GM21825 (cell line): ENCODE measurements around the gene SOD1.

Source experiments
- ATAC-seq: cut with Tn5 transposase; IDR thresholded peaks from one replicate; pipeline ENCODE4 v1.9.1; 2021; ENCODE audit warnings: mild to moderate bottlenecking, moderate library complexity; ENCODE audit not compliant: unreplicated experiment

The SOD1 gene

DNA sequence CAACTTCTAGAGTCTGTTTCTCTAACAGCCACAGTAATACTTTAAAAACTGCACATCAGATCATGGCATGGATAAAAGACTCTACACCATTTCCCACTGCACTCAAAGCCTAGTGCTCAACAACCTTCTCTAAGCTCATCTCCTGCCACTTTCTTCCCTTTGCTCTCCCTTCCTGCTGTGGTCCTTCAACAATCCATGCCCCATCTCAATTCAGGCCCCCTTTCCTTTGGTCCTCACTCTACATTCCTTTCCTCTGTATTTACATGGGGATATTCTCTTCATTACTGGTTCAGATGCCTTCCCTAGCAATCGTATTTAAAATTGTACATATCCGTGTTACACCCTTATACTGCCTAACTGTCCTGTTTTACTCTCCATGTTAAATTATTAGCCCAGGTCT, 19.0 kb downstream of the SOD1 start:
- ATAC-seq: no peak

DNA sequence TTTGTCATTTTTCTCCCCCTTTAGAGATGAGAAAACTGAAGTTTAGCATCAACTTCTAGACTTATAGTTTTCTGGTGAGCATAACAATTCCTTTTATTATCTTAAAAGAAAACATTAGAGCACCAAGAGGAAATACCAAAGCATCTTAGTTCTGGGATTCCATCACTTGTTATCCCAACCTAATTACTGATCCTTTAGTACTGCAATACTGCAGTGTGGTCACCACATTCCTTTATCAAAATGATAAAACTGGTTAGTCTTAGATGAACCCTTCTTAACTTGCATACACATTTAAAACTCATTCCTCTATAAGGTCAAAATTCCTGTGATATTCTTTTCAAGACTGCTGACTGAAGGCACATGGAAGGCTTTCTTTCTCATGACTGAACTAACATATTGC, 23.1 kb downstream of the SOD1 start:
- ATAC-seq: no peak

DNA sequence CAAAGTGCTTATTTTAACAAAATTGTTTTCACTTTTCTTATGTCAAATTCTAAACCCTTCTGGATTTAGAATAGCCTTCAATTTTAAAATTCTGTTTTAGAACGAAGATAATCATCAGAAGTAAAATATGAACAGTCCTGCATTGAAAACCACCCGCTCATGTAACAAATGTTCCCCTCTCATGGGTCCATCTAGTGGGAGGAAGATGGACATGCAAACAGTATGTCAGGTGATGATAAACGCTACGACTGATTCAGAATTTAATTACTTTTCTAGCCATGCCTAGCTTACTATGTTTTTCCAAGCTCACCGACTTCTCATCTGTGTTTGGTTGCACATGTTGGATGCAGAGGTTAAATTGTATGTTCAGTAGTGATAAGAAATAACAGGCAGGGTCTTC, 23.5 kb downstream of the SOD1 start:
- no peak for ATAC-seq

DNA sequence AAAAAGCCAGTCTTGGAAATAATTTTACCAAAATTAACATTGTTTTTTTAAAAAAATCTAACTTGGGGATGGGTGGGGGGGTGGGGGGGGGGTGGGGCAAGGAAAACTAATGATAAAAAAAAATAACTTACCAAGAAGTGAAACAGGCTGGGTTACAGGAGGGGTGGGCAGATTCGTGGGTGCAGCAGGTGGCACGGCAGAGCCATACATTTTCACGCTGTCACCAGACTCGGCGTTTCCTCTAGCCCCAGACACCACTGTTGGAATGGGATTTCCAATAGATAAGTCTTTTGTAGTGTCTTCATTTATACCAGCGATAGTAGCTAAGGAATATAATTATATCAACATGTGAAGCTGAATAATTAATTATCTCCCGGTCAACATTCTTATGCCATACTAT, 25.4 kb downstream of the SOD1 start:
- ATAC-seq: no peak

GRCh38 chr21:31686272-31686915, 26.9 kb downstream of the SOD1 start:
- no peak for ATAC-seq

- no peak for ATAC-seq
Observed at GRCh38 chr21:31687108-31687507, 27.6 kb downstream of the SOD1 start.

DNA sequence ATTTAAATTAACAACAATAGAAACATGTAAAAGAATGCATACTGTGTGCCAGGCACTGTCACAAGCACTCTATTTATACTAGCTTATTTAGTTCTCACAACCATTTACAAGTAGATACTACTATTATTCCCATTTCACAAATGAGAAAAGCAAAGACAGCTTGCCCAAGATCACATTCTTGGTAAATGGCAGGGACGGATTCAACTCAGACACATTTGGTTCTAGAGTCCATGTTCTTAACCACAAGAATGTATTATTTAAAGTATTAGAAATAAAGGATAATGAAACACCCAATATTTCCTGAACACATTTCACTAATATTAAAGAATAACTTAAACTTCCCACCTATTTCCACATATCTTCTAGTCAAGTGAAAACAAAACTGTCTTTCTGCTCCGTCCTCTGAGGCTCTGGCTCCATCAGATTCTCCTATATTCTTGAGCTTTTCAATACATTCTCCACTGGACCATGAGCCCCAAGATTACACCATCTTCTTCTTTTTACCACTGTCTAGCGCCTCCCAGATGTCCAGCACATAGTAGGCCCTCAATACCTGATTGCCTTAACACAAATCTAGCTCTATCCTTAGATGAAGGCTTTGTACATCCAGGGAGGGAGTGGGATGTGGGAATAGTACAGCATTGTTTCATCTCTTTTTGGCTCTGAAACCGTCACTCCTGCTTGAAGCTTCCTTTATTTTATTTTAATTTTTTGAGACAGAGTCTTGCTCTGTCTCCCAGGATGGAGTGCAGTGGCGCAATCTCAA, 29.3 kb downstream of the SOD1 start:
- ATAC-seq: no peak

DNA sequence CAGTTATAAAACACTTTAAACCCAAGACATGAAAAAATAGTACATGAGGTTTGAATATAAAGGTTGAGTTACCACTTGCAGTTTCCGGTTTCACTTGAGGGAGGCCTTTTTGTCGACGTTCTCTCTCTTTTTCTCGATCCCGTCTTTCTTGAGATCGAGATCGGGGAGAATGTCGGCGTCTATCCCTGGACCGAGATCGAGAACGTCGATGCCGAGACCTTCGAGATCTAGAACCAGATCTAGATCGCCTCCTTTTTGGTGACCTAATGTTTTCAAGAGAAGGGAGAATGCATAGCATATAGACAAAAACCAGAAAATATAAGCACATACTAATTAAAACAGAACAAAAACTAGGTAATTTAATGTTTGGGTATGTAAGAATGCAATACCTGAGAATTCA, 33.7 kb downstream of the SOD1 start:
- ATAC-seq: no peak

DNA sequence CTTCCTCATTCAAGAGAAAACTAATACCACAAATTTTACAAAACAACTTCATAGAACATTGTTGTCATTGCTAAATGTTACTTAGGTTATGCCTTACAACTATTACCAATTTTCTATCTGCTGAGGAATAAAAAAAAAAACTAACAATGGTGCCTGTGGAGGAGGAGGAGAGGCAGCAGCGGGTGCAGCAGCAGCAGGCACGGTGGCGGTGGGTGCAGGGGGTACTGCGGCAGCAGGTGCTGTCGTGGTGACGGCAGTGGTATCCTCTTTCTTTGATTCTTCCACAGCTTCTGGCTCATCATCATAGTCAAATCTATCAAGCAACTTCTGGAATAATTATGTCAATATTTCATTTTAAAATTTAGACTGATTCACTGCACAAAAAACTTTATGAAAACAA, 36.9 kb downstream of the SOD1 start:
- ATAC-seq: no peak

- ATAC-seq: no peak
Observed at GRCh38 chr21:31698461-31698860, 39.0 kb downstream of the SOD1 start.

- no peak for ATAC-seq
Observed at GRCh38 chr21:31700040-31700439, 40.5 kb downstream of the SOD1 start.

GRCh38 chr21:31706562-31706961, 47.1 kb downstream of the SOD1 start:
- ATAC-seq: no peak

DNA sequence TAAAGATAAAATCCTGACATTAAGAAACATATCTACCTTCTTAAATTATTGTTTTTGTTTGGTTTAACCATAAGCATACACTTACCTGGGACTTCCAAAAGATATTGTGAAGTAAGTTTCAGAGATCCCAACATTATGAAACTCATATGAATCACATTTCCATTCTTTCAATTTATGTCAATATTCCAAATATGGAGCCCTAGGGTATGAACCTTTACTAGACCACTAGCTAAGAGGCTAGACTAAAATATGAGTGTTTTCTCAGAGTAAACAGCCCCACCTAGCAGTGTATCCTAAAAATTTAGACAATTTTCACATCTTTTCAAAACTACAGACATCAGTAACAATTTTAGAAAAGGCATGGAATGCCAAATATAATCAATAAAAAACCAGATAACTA, 48.0 kb downstream of the SOD1 start:
- no peak for ATAC-seq

- ATAC-seq: no peak
Observed at GRCh38 chr21:31708541-31708940, 49.0 kb downstream of the SOD1 start.

- ATAC-seq: no peak
Observed at GRCh38 chr21:31710586-31710985, 51.1 kb downstream of the SOD1 start.

- no peak for ATAC-seq
Observed at GRCh38 chr21:31711326-31711725, 51.8 kb downstream of the SOD1 start.

GRCh38 chr21:31711745-31712285, 52.3 kb downstream of the SOD1 start:
- no peak for ATAC-seq

GRCh38 chr21:31713115-31713514, 53.6 kb downstream of the SOD1 start:
- no peak for ATAC-seq

- no peak for ATAC-seq
Observed at GRCh38 chr21:31713973-31714740, 54.7 kb downstream of the SOD1 start.

- no peak for ATAC-seq
Observed at GRCh38 chr21:31714741-31715365, 55.4 kb downstream of the SOD1 start.

DNA sequence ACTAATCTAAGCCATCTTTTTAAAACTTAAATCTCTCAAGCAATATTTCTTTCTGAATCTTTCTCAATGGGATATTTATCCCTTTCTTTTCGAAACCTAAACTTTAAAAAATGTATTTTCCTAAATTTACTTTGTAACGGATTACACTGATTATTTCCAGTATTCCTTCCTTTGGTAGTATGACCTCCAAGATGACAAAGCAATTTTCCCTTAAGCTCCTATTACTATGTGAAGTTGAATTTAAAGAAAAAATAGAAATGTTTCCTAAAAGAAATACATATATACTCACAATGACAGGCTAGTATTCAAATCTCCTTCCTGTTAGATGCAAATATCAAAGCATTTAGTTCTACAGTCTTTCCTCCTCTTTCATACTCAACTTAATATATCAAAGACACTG, 56.6 kb downstream of the SOD1 start:
- no peak for ATAC-seq
